ENCODE measurements around the gene TRERF1.

The TRERF1 gene

GRCh38 chr6:42394881-42395620 lies 56.7 kb downstream of the TRERF1 start:
- DNase-seq (ENCODE audit: low read depth in 1 of 2, low spot score in 1 of 2) = no peak

GRCh38 chr6:42394151-42394550 lies 57.6 kb downstream of the TRERF1 start:
- DNase-seq (ENCODE audit: low read depth in 1 of 2, low spot score in 1 of 2) = no peak

GRCh38 chr6:42393339-42393738 lies 58.4 kb downstream of the TRERF1 start:
- no peak for DNase-seq (ENCODE audit: low read depth in 1 of 2, low spot score in 1 of 2)

GRCh38 chr6:42392833-42393232 lies 58.9 kb downstream of the TRERF1 start:
- no peak for DNase-seq (ENCODE audit: low read depth in 1 of 2, low spot score in 1 of 2)

GRCh38 chr6:42391441-42391840 lies 60.3 kb downstream of the TRERF1 start:
- no peak for DNase-seq (ENCODE audit: low read depth in 1 of 2, low spot score in 1 of 2)

GRCh38 chr6:42390228-42390934 lies 61.3 kb downstream of the TRERF1 start:
- DNase-seq (ENCODE audit: low read depth in 1 of 2, low spot score in 1 of 2) = peak; percentile 48 to 71

- no peak for DNase-seq (ENCODE audit: low read depth in 1 of 2, low spot score in 1 of 2)
These were observed 62.0 kb downstream of the TRERF1 start for GRCh38 chr6:42389736-42390135.

- no peak for DNase-seq (ENCODE audit: low read depth in 1 of 2, low spot score in 1 of 2)
These were observed 63.7 kb downstream of the TRERF1 start for GRCh38 chr6:42388046-42388445.

GRCh38 chr6:42387336-42387735 lies 64.4 kb downstream of the TRERF1 start:
- peak in 1 of 2 donors; percentile 36 for DNase-seq (ENCODE audit: low read depth in 1 of 2, low spot score in 1 of 2)

GRCh38 chr6:42385339-42385738 lies 66.4 kb downstream of the TRERF1 start:
- no peak for DNase-seq (ENCODE audit: low read depth in 1 of 2, low spot score in 1 of 2)

GRCh38 chr6:42383421-42384205 lies 68.1 kb downstream of the TRERF1 start:
- no peak for DNase-seq (ENCODE audit: low read depth in 1 of 2, low spot score in 1 of 2)

GRCh38 chr6:42381850-42382249 lies 69.9 kb downstream of the TRERF1 start:
- no peak for DNase-seq (ENCODE audit: low read depth in 1 of 2, low spot score in 1 of 2)

GRCh38 chr6:42380228-42380979 lies 71.3 kb downstream of the TRERF1 start:
- DNase-seq (ENCODE audit: low read depth in 1 of 2, low spot score in 1 of 2) = no peak

GRCh38 chr6:42378536-42378935 lies 73.2 kb downstream of the TRERF1 start:
- no peak for DNase-seq (ENCODE audit: low read depth in 1 of 2, low spot score in 1 of 2)

- DNase-seq (ENCODE audit: low read depth in 1 of 2, low spot score in 1 of 2) = peak in 1 of 2 donors; percentile 32
These were observed 73.6 kb downstream of the TRERF1 start for GRCh38 chr6:42378125-42378524.

- no peak for DNase-seq (ENCODE audit: low read depth in 1 of 2, low spot score in 1 of 2)
These were observed 76.6 kb downstream of the TRERF1 start for GRCh38 chr6:42375007-42375635.

- no peak for DNase-seq (ENCODE audit: low read depth in 1 of 2, low spot score in 1 of 2)
These were observed 77.6 kb downstream of the TRERF1 start for GRCh38 chr6:42374018-42374669.

GRCh38 chr6:42372699-42373098 lies 79.0 kb downstream of the TRERF1 start:
- DNase-seq (ENCODE audit: low read depth in 1 of 2, low spot score in 1 of 2) = no peak

GRCh38 chr6:42370323-42370985 lies 81.3 kb downstream of the TRERF1 start:
- no peak for DNase-seq (ENCODE audit: low read depth in 1 of 2, low spot score in 1 of 2)

GRCh38 chr6:42369568-42369967 lies 82.2 kb downstream of the TRERF1 start:
- DNase-seq (ENCODE audit: low read depth in 1 of 2, low spot score in 1 of 2) = no peak
